SU-DHL-6 (cell line): Measurements from ENCODE around the gene BAHD1.

Experiments
- H2AFZ ChIP-seq: fragments of 200-600 bp; sonication (generic); 2 replicates; pipeline ENCODE4 v1.6.1; 2014; ENCODE audit warnings: low read depth, mild to moderate bottlenecking, moderate library complexity, mixed read lengths, antibody characterized with exemption, low read length; ENCODE audit not compliant: severe bottlenecking
- H3F3A ChIP-seq: fragments of 200-600 bp; shearing (Covaris generic); 2 replicates; pipeline ENCODE4 v1.6.0; 2016; ENCODE audit warnings: antibody characterized with exemption, mild to moderate bottlenecking; ENCODE audit not compliant: insufficient read depth
- H3K27ac ChIP-seq: fragments of 200-600 bp; sonication (generic); 2 replicates; pipeline ENCODE4 v1.5.1; 2016; ENCODE audit warnings: low read depth, mild to moderate bottlenecking, low read length, moderate library complexity, mixed read lengths
- H3K27me3 ChIP-seq: fragments of 200-600 bp; sonication (generic), shearing (Covaris generic); 2 replicates; pipeline ENCODE4 v1.6.0; 2014; ENCODE audit warnings: mild to moderate bottlenecking, low read length
- H3K36me3 ChIP-seq: fragments of 200-600 bp; sonication (generic); 2 replicates; pipeline ENCODE4 v1.6.1; 2014; ENCODE audit warnings: mild to moderate bottlenecking, low read length, mixed read lengths
- H3K4me2 ChIP-seq: fragments of 300-600, 200-600 bp; shearing (Covaris generic), sonication (generic); 2 replicates; pipeline ENCODE4 v1.6.0; 2014; ENCODE audit warnings: low read length, low read depth, mild to moderate bottlenecking; ENCODE audit not compliant: poor library complexity, severe bottlenecking
- H3K4me3 ChIP-seq: fragments of 200-600 bp; sonication (generic); 2 replicates; pipeline ENCODE4 v1.5.1; 2014; ENCODE audit warnings: antibody characterized with exemption, low read length, mild to moderate bottlenecking, mixed read lengths; ENCODE audit not compliant: insufficient read depth, poor library complexity, severe bottlenecking
- H3K79me2 ChIP-seq: fragments of 200-600 bp; sonication (generic); 2 replicates; pipeline ENCODE4 v1.6.1; 2014; ENCODE audit warnings: mild to moderate bottlenecking, low read length, moderate library complexity; ENCODE audit not compliant: insufficient read depth
- H3K9ac ChIP-seq: fragments of 200-600 bp; sonication (generic); 2 replicates; pipeline ENCODE4 v1.7.0; 2014; ENCODE audit warnings: mild to moderate bottlenecking, low read length
- H3K9me2 ChIP-seq: fragments of 200-600 bp; sonication (generic); replicated peaks from 2 replicates; pipeline ENCODE4 v1.6.1; 2014; ENCODE audit warnings: low read length; ENCODE audit not compliant: insufficient read depth
- H3K9me3 ChIP-seq: fragments of 200-600 bp; sonication (generic); 2 replicates; pipeline ENCODE4 v1.6.1; 2014; ENCODE audit warnings: low read length, mixed read lengths; ENCODE audit not compliant: insufficient read depth
- H4K20me1 ChIP-seq: fragments of 200-600 bp; sonication (generic); 2 replicates; pipeline ENCODE4 v1.6.1; 2014; ENCODE audit warnings: low read depth, mild to moderate bottlenecking, antibody characterized with exemption, low read length, moderate library complexity, mixed read lengths
- CTCF ChIP-seq: fragments of 200-600 bp; sonication (generic); IDR thresholded peaks from one replicate; pipeline ENCODE4 v1.5.1; 2017; ENCODE audit warnings: antibody characterized with exemption, mild to moderate bottlenecking, low read length, moderate library complexity; ENCODE audit not compliant: insufficient read depth, poor library complexity, severe bottlenecking
- EZH2phosphoT487 ChIP-seq: fragments of 200-600 bp; sonication (generic), shearing (Covaris generic); conservative IDR thresholded peaks from 2 replicates; pipeline ENCODE4 v1.6.1; 2018; ENCODE audit warnings: mild to moderate bottlenecking, antibody characterized with exemption, low read length, moderate library complexity, mixed read lengths

BAHD1 gene

GRCh38 chr15:40458495-40459371, 18.0 kb downstream of the BAHD1 start:
- Histone ChIP-seq H4K20me1 (no peaks in the 10 kb centered on the region), H3K4me3 (no peak overlapping the region), H3K9me3 (no peaks in the 10 kb centered on the region), H3K79me2 (peaks cover 45% of the 10 kb centered on the region), H3K36me3 (no peaks in the 10 kb centered on the region), H3K27ac (no peak overlapping the region), H3K27me3 (no peaks in the 10 kb centered on the region), H3F3A (no peaks in the 10 kb centered on the region), H2AFZ (no peak overlapping the region), H3K9ac (no peak overlapping the region), H3K4me2 (no peak overlapping the region), H3K9me2 (no peaks in the 10 kb centered on the region)
- no peak for TF ChIP-seq CTCF
- TF ChIP-seq EZH2phosphoT487: no peak

GRCh38 chr15:40459391-40460015, 18.8 kb downstream of the BAHD1 start:
- peaks cover 38% of the 10 kb centered on the region for H3K79me2 ChIP-seq
- no peak overlapping the region for H3K4me3 ChIP-seq
- TF ChIP-seq CTCF (no peak), EZH2phosphoT487 (no peak)
- no peaks in the 10 kb centered on the region for H3K9me3 ChIP-seq
- H4K20me1 ChIP-seq: no peaks in the 10 kb centered on the region
- H3K27ac ChIP-seq: no peak overlapping the region
- H3K9ac ChIP-seq: no peak overlapping the region
- no peaks in the 10 kb centered on the region for H3K27me3 ChIP-seq
- H2AFZ ChIP-seq: no peak overlapping the region
- no peaks in the 10 kb centered on the region for H3F3A ChIP-seq
- no peaks in the 10 kb centered on the region for H3K36me3 ChIP-seq
- H3K4me2 ChIP-seq: no peak overlapping the region
- no peaks in the 10 kb centered on the region for H3K9me2 ChIP-seq

- H3K9me2 ChIP-seq: no peaks in the 10 kb centered on the region
- H3K4me3 ChIP-seq: no peak overlapping the region
- H3K4me2 ChIP-seq: no peak overlapping the region
- no peak overlapping the region for H3K9ac ChIP-seq
- no peak overlapping the region for H2AFZ ChIP-seq
- no peak overlapping the region for H3K27ac ChIP-seq
- H4K20me1 ChIP-seq: no peaks in the 10 kb centered on the region
- H3K27me3 ChIP-seq: no peaks in the 10 kb centered on the region
- H3K9me3 ChIP-seq: no peaks in the 10 kb centered on the region
- peaks cover 28% of the 10 kb centered on the region for H3K79me2 ChIP-seq
- H3K36me3 ChIP-seq: no peaks in the 10 kb centered on the region
- no peaks in the 10 kb centered on the region for H3F3A ChIP-seq
- TF ChIP-seq EZH2phosphoT487: no peak
- no peak for TF ChIP-seq CTCF
These were observed 19.7 kb downstream of the BAHD1 start for GRCh38 chr15:40460404-40460803.
